Vagina (tissue), 2 donors: ENCODE results near the gene PRSS57.

Source experiments
- POLR2A ChIP-seq, 2 donors: fragments of 450-650 bp; IDR thresholded peaks; one replicate each; pipeline ENCODE4 v1.6.1; 2017; ENCODE audit warnings: antibody characterized with exemption in 2 of 2, mild to moderate bottlenecking in 2 of 2, moderate library complexity in 2 of 2
- POLR2AphosphoS5 ChIP-seq, 2 donors: sonication (generic); formaldehyde crosslinking; IDR thresholded peaks; one replicate each; pipeline ENCODE4 v1.9.0; 2017; ENCODE audit warnings: antibody characterized with exemption in 2 of 2, mild to moderate bottlenecking in 2 of 2, low read depth in 1 of 2; ENCODE audit not compliant: insufficient read depth in 1 of 2
- TF ChIP-seq, protein P1 (sequence below), 3 experiments: fragments of 450-650 bp in 2 of 3; fragments of 200-600 bp in 1 of 3; sonication (generic) in 1 of 3; IDR thresholded peaks; one replicate each; pipeline ENCODE4 v1.5.1; 2017 to 2019; ENCODE audit warnings: antibody characterized with exemption in 3 of 3, mild to moderate bottlenecking in 2 of 3, moderate library complexity in 2 of 3

DNA sequence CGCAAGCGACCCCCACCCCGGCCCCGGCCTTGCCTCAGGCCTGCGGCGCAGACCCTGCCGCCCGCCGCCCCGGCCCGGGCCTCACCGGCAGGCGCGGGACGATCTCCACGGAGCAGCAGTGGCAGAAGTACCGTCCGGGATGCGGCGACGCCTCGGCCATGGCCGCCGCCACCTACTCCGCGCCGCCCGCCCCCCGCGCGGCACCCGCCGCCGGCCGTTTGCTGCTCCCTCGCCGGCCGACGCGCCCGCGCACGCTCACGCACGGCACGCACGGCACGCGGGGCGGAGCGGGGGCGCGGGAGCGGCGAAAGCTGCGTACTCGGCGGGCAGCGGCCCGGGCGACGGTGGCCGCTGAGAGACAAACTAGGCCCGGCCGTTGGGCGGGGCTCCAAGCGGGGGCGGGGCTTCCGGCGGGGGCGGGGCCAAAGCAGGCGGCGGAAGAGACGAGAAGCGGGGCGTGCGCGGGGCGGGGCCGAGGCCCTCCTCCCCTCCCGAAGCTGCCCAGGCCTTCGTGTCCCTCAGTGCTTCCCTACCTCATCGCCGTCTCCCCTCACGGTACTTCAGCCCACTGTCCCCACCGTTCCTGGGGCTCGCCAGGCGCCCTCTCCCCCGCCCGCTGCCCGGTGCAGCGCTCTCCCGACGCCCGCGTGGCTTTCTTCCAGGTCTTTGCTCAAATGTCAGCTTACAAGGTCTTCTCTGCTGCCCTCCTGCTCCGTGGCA is 32.1 kb downstream of the PRSS57 start, which contains the start of gene RNF126:
- TF ChIP-seq, protein P1, sequence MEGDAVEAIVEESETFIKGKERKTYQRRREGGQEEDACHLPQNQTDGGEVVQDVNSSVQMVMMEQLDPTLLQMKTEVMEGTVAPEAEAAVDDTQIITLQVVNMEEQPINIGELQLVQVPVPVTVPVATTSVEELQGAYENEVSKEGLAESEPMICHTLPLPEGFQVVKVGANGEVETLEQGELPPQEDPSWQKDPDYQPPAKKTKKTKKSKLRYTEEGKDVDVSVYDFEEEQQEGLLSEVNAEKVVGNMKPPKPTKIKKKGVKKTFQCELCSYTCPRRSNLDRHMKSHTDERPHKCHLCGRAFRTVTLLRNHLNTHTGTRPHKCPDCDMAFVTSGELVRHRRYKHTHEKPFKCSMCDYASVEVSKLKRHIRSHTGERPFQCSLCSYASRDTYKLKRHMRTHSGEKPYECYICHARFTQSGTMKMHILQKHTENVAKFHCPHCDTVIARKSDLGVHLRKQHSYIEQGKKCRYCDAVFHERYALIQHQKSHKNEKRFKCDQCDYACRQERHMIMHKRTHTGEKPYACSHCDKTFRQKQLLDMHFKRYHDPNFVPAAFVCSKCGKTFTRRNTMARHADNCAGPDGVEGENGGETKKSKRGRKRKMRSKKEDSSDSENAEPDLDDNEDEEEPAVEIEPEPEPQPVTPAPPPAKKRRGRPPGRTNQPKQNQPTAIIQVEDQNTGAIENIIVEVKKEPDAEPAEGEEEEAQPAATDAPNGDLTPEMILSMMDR (IDR thresholded peaks at IDR 0.05) = no peak
- TF ChIP-seq POLR2A (IDR thresholded peaks at IDR 0.05) (peak in 1 of 2 donors; percentile 52), POLR2AphosphoS5 (IDR thresholded peaks at IDR 0.05; ENCODE audit: insufficient read depth in 1 of 2, low read depth in 1 of 2) (peak; percentile 28 to 91)
